Stimulated activated naive CD4-positive, alpha-beta T cell (primary cell): ENCODE measurements around the gene HIVEP2.

Experiments used
- DNase-seq, 6 experiments: peaks; one replicate each; lab custom pipeline; 2025; lab: John Stamatoyannopoulos, UW

Gene HIVEP2

GRCh38 chr6:142887517-142887916 is 57.5 kb downstream of the HIVEP2 start:
- no peak for DNase-seq

- DNase-seq: peak in 3 of 6 experiments; percentile 43 to 59 (median 53)
Observed at GRCh38 chr6:142886431-142887170, 58.4 kb downstream of the HIVEP2 start.

- peak; percentile 55 to 82 (median 73) for DNase-seq
Observed at GRCh38 chr6:142885182-142885867, 59.7 kb downstream of the HIVEP2 start.

- DNase-seq: no peak
Observed at GRCh38 chr6:142884214-142885035, 60.6 kb downstream of the HIVEP2 start.

GRCh38 chr6:142883011-142883410 is 62.0 kb downstream of the HIVEP2 start:
- DNase-seq: no peak

GRCh38 chr6:142881761-142882160 is 63.2 kb downstream of the HIVEP2 start:
- no peak for DNase-seq

GRCh38 chr6:142881290-142881689 is 63.7 kb downstream of the HIVEP2 start:
- DNase-seq: no peak

- DNase-seq: no peak
Observed at GRCh38 chr6:142880201-142880600, 64.8 kb downstream of the HIVEP2 start.

GRCh38 chr6:142879527-142879926 is 65.4 kb downstream of the HIVEP2 start:
- no peak for DNase-seq

GRCh38 chr6:142879076-142879475 is 65.9 kb downstream of the HIVEP2 start:
- DNase-seq: no peak

GRCh38 chr6:142878407-142878806 is 66.6 kb downstream of the HIVEP2 start:
- DNase-seq: no peak

GRCh38 chr6:142874676-142875075 is 70.3 kb downstream of the HIVEP2 start:
- DNase-seq: no peak

GRCh38 chr6:142872376-142872775 is 72.6 kb downstream of the HIVEP2 start:
- no peak for DNase-seq

GRCh38 chr6:142871910-142872331 is 73.1 kb downstream of the HIVEP2 start:
- DNase-seq: peak in 5 of 6 experiments; percentile 25 to 55 (median 42)

GRCh38 chr6:142870787-142871415 is 74.1 kb downstream of the HIVEP2 start:
- no peak for DNase-seq

- DNase-seq: no peak
Observed at GRCh38 chr6:142868917-142869316, 76.1 kb downstream of the HIVEP2 start.

GRCh38 chr6:142867988-142868812 is 76.8 kb downstream of the HIVEP2 start:
- no peak for DNase-seq

GRCh38 chr6:142867355-142867801 is 77.6 kb downstream of the HIVEP2 start:
- no peak for DNase-seq

- DNase-seq: no peak
Observed at GRCh38 chr6:142863981-142864380, 81.0 kb downstream of the HIVEP2 start.

GRCh38 chr6:142861711-142862110 is 83.3 kb downstream of the HIVEP2 start:
- no peak for DNase-seq

GRCh38 chr6:142860498-142860897 is 84.5 kb downstream of the HIVEP2 start:
- peak in 4 of 6 experiments; percentile 8 to 27 (median 20) for DNase-seq
